ENCODE measurements around the gene LRRC4. TPM values are rescaled to one million over a fixed set of nuclear protein-coding genes. Genes with fewer than 3 reads are reported as not detected.

The LRRC4 gene
- total RNA-seq (2014; rRNA removed; shearing (Covaris generic)) (0.32 and 0.51 TPM in 2 replicates), polyA plus RNA-seq (2016; fragmentation: Nextera tagmentation; extraction: Ambion mirVana) (0.13 TPM in 1 of 2 replicates, not detected in the other)

- no peak within 1 kb of the TSS; the same call in 1 of the 2 replicates for H2AFZ ChIP-seq
- H3K9me2 ChIP-seq (ENCODE audit: insufficient read depth) = no peaks in the 10 kb centered on the region
- 16 to 19% methylated on average over 63 to 79 of the region's 87 CpGs for WGBS, 2 experiments (ENCODE audit: low coverage in 1 of 2, low lambda C conversion rate in 2 of 2, missing lambda C conversion rate in 2 of 2)
- H3K4me2 ChIP-seq (ENCODE audit: unreplicated experiment) = peak within 1 kb of the TSS; percentile 83
- no peaks in the 10 kb centered on the region for H3K9me3 ChIP-seq (ENCODE audit: low read depth)
- H3K9ac ChIP-seq = peak within 1 kb of the TSS; percentile 80
- no peaks in the 10 kb centered on the region for H3K27me3 ChIP-seq (replicated peaks; ENCODE audit: insufficient read depth)
- no peaks in the 10 kb centered on the region for H3K36me3 ChIP-seq (ENCODE audit: low read depth)
- DNase-seq = peak; percentile 83
- peaks cover 12% of the 10 kb centered on the region; the same call in 1 of the 2 replicates for H3F3A ChIP-seq (ENCODE audit: insufficient read depth)
- peaks cover 4% of the 10 kb centered on the region; the same call in 1 of the 2 replicates for H3K4me1 ChIP-seq (ENCODE audit: insufficient read depth)
- H3K79me2 ChIP-seq (ENCODE audit: insufficient read depth) = peaks cover 61% of the 10 kb centered on the region
- in situ Hi-C loops (cut with MboI) = no loop called here
- H3K27ac ChIP-seq = peak within 1 kb of the TSS; percentile 42
- H3K4me3 ChIP-seq = peak within 1 kb of the TSS; percentile 78
- TF ChIP-seq EZH2 (IDR thresholded peaks at IDR 0.05; ENCODE audit: insufficient read depth, poor library complexity, severe bottlenecking) (no peak), EZH2phosphoT487 (IDR thresholded peaks at IDR 0.05; ENCODE audit: insufficient read depth, low read depth) (no peak)
- H4K20me1 ChIP-seq (ENCODE audit: insufficient read depth) = no peaks in the 10 kb centered on the region
Observed at GRCh38 chr7:128030654-128031611, at the start of gene LRRC4. TSS of gene LRRC4 (minus strand) at chr7:128031437. CDS start at chr7:128030640, 797 bp downstream.

DNA sequence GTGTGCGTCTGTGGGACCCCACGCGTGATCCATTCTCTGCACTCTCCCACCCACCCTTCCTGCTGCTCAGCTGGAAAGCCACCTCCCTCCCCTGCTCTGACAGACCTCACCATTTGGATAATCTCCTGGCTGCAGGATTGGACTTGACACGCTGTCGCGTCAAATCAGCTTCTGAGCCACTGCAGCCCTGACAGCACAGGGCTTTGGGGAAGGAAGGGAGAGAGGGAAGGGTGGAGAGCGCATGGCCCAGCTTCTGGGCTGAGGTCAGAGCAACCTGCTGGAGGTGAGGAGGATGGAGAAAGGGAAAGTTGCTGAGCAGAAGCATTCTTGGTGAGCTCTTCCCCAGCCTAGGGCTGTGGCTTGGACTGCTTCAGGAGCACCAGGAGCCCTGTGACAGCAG lies 48.9 kb upstream of the LRRC4 start:
- no peak for DNase-seq
- no peaks in the 10 kb centered on the region for H4K20me1 ChIP-seq (ENCODE audit: insufficient read depth)
- TF ChIP-seq EZH2phosphoT487 (IDR thresholded peaks at IDR 0.05; ENCODE audit: insufficient read depth, low read depth) (no peak), EZH2 (IDR thresholded peaks at IDR 0.05; ENCODE audit: insufficient read depth, poor library complexity, severe bottlenecking) (no peak)
- H3K9me2 ChIP-seq (ENCODE audit: insufficient read depth) = no peaks in the 10 kb centered on the region
- 96 to 97% methylated on average over 7 of the region's 7 CpGs for WGBS, 2 experiments (ENCODE audit: low coverage in 1 of 2, low lambda C conversion rate in 2 of 2, missing lambda C conversion rate in 2 of 2)
- H3K36me3 ChIP-seq (ENCODE audit: low read depth) = no peaks in the 10 kb centered on the region; the same call in 1 of the 2 replicates
- H3K4me3 ChIP-seq = no peak overlapping the region
- H3K27ac ChIP-seq = no peak overlapping the region
- in situ Hi-C loops (cut with MboI) = no loop called here
- H3K79me2 ChIP-seq (ENCODE audit: insufficient read depth) = no peaks in the 10 kb centered on the region
- no peaks in the 10 kb centered on the region for H3F3A ChIP-seq (ENCODE audit: insufficient read depth)
- no peak overlapping the region for H3K4me2 ChIP-seq (ENCODE audit: unreplicated experiment)
- no peak overlapping the region for H2AFZ ChIP-seq
- no peaks in the 10 kb centered on the region for H3K9me3 ChIP-seq (ENCODE audit: low read depth)
- no peaks in the 10 kb centered on the region for H3K4me1 ChIP-seq (ENCODE audit: insufficient read depth)
- H3K27me3 ChIP-seq (replicated peaks; ENCODE audit: insufficient read depth) = no peaks in the 10 kb centered on the region
- no peak overlapping the region for H3K9ac ChIP-seq

GRCh38 chr7:128078309-128078708 lies 47.1 kb upstream of the LRRC4 start:
- Histone ChIP-seq H3K36me3 (ENCODE audit: low read depth) (no peaks in the 10 kb centered on the region; the same call in 1 of the 2 replicates), H3K27me3 (replicated peaks; ENCODE audit: insufficient read depth) (no peaks in the 10 kb centered on the region), H4K20me1 (ENCODE audit: insufficient read depth) (no peaks in the 10 kb centered on the region), H3K9me2 (ENCODE audit: insufficient read depth) (no peaks in the 10 kb centered on the region), H3K4me1 (ENCODE audit: insufficient read depth) (no peaks in the 10 kb centered on the region), H3K9ac (no peak overlapping the region), H3F3A (ENCODE audit: insufficient read depth) (no peaks in the 10 kb centered on the region), H3K79me2 (ENCODE audit: insufficient read depth) (no peaks in the 10 kb centered on the region), H3K4me2 (ENCODE audit: unreplicated experiment) (no peak overlapping the region), H3K27ac (no peak overlapping the region), H3K9me3 (ENCODE audit: low read depth) (no peaks in the 10 kb centered on the region), H2AFZ (no peak overlapping the region), H3K4me3 (no peak overlapping the region)
- in situ Hi-C loops (cut with MboI) = no loop called here
- DNase-seq = no peak
- 93 to 96% methylated on average over 3 of the region's 3 CpGs for WGBS, 2 experiments (ENCODE audit: low coverage in 1 of 2, low lambda C conversion rate in 2 of 2, missing lambda C conversion rate in 2 of 2)
- no peak for TF ChIP-seq EZH2 (IDR thresholded peaks at IDR 0.05; ENCODE audit: insufficient read depth, poor library complexity, severe bottlenecking)
- no peak for TF ChIP-seq EZH2phosphoT487 (IDR thresholded peaks at IDR 0.05; ENCODE audit: insufficient read depth, low read depth)

DNA sequence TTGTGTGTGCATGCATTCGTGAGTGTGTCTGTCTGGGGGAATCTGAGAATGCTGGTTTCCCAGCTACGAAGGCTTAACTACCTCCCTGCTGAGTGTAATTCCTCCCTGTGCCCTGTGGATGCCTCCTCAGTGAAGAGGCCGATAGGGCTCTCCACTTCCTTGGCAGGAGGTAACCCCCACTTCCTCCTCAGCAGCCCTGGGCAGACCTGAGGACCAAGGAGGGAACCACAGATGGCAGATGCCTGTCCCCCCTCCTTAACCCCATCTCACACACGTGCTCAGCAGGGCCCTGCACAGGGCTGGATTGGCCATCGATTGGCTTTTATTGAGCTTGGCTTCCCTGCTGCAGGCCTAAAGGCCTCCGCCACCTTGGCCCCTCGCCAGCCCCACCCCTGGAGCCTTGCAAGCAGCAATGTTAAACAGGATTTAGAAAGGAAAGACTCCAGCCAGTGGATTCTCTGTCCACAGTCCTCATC lies 45.6 kb upstream of the LRRC4 start:
- no peak for DNase-seq
- Histone ChIP-seq H3K27me3 (replicated peaks; ENCODE audit: insufficient read depth) (no peaks in the 10 kb centered on the region), H3K9me2 (ENCODE audit: insufficient read depth) (no peaks in the 10 kb centered on the region), H3K9me3 (ENCODE audit: low read depth) (no peaks in the 10 kb centered on the region), H3K79me2 (ENCODE audit: insufficient read depth) (no peaks in the 10 kb centered on the region), H4K20me1 (ENCODE audit: insufficient read depth) (no peaks in the 10 kb centered on the region), H3K4me3 (no peak overlapping the region), H3K36me3 (ENCODE audit: low read depth) (no peaks in the 10 kb centered on the region; the same call in 1 of the 2 replicates), H3K4me2 (ENCODE audit: unreplicated experiment) (no peak overlapping the region), H3K4me1 (ENCODE audit: insufficient read depth) (no peaks in the 10 kb centered on the region), H3K9ac (no peak overlapping the region), H3F3A (ENCODE audit: insufficient read depth) (no peaks in the 10 kb centered on the region), H2AFZ (no peak overlapping the region), H3K27ac (no peak overlapping the region)
- WGBS, 2 experiments (ENCODE audit: low coverage in 1 of 2, low lambda C conversion rate in 2 of 2, missing lambda C conversion rate in 2 of 2) = 53 to 63% methylated on average over 7 of the region's 7 CpGs
- in situ Hi-C loops (cut with MboI) = no loop called here
- TF ChIP-seq EZH2 (IDR thresholded peaks at IDR 0.05; ENCODE audit: insufficient read depth, poor library complexity, severe bottlenecking) = no peak
- TF ChIP-seq EZH2phosphoT487 (IDR thresholded peaks at IDR 0.05; ENCODE audit: insufficient read depth, low read depth) = no peak

Data from GM23248 (cell line).